ENCODE data around the gene TCAP.
"Not testable (repeated sequence)": the region's sequence is repeated elsewhere in the genome, so short reads cannot be mapped to it uniquely, and the experiment has no call there.

The TCAP gene

DNA sequence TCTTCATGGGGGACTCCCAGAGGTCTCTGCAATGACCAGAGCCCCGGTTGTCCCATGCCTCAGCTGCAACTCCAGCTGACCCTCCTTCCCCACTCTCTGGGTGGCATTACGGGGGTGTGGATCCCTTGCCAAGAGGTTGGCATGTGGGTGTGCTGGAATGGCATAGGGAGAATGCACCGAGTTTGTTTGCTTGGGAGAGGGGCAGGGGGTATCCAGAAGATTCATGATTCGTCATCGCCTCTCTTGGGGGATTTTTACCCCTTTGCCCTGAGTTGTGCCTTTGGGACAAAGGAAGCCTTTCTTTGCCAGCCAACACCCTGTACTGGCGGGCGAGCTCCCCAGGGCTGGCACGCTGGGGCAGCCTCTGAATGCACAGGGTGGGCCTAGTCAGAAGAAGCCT, 41.2 kb downstream of the TCAP start:
- DNase-seq (ENCODE audit: low spot score) = no peak

- DNase-seq (ENCODE audit: low spot score) = no peak
Measured at GRCh38 chr17:39706921-39707337, 41.8 kb downstream of the TCAP start.

DNA sequence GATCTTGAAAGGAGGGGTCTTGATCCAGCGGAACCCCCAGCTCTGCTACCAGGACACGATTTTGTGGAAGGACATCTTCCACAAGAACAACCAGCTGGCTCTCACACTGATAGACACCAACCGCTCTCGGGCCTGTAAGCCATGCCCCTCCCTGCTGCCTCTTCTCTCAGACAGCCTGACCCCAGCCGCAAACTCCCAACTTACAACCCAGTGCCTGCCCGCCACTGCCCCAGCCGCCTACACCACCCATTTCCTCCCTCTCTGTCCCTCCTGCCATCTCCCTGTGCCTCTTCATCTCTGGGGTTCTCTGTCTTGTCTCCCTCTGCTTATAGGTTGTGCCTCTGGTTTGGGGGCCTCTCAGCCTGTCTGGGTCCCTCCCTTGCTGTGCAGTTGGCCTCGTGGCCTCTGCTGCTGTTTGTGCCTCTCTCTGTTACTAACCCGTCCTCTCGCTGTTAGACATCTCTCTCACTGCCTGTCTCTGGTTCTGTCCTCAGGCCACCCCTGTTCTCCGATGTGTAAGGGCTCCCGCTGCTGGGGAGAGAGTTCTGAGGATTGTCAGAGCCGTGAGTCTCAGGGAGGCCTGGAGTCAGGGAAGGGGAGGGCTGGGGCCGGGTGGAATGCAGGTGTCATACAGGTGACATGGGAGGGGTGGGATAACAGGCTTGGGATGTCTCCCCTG, 44.3 kb downstream of the TCAP start:
- no peak for DNase-seq (ENCODE audit: low spot score)

DNA sequence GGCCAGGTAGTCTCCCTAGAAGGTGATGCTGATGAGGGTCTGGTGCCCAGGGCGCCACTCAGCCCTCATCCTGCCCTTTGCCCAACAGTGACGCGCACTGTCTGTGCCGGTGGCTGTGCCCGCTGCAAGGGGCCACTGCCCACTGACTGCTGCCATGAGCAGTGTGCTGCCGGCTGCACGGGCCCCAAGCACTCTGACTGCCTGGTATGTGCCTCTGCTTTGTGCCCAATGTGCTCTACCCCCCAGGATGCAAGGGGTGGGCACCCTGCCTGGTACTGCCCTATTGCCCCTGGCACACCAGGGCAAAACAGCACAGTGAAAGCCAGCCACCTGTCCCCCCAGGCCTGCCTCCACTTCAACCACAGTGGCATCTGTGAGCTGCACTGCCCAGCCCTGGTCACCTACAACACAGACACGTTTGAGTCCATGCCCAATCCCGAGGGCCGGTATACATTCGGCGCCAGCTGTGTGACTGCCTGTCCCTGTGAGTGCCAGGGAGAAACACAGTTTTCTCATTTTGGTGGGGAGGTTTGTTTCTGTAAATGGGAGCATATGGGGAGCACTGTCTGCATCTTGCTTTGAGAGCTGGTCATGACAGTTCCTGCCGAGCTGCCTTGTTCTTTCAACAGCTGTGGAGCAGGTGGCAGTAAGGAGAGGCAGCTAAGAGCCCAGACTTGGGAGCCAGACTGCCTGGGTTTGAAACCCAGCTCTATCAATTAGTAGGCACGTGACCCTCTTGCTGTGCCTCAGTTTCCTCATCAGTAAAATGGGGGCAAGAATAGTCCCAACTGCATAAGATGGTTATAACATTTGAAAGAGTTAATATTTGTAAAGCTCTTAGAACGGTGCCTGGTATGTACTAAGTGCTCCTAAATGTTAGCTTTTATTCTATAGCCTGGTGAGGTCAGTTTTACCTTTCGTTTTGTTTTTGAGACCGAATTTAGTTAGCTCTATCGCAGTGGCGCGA, 45.1 kb downstream of the TCAP start:
- DNase-seq (ENCODE audit: low spot score) = no peak

DNA sequence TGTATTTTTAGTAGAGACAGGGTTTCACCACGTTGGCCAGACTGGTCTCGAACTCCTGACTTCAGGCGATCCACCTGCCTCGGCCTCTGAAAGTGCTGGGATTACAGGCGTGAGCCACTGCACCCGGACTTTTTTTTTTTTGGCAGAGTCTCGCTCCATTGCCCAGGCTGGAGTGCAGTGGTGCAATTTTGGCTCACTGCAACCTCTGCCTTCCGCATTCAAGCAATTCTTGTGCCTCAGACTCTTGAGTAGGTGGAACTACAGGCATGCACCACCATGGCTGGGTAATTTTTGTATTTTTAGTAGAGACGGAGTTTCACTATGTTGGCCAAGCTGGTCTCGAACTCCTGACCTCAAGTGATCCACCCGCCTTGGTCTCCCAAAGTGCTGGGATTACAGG, 45.9 kb downstream of the TCAP start:
- DNase-seq (ENCODE audit: low spot score) = not testable (repeated sequence)

- no peak for DNase-seq (ENCODE audit: low spot score)
Measured at GRCh38 chr17:39711851-39712250, 46.7 kb downstream of the TCAP start.

- DNase-seq (ENCODE audit: low spot score) = no peak
Measured at GRCh38 chr17:39714234-39714633, 49.1 kb downstream of the TCAP start.

GRCh38 chr17:39715375-39716072, 50.4 kb downstream of the TCAP start:
- no peak for DNase-seq (ENCODE audit: low spot score)

Data from hematopoietic multipotent progenitor cell treated with erythropoietin and hydrocortisone succinate and interleukin-3 and kit ligand, for 15 days (in vitro differentiated cells).